HEK293 (cell line): Measurements from ENCODE around the gene ZKSCAN5.

Experiments
- CTCF ChIA-PET: fragments of 350-600 bp; formaldehyde crosslinking; extraction: SDS; loops from one replicate; lab custom pipeline; 2021; ENCODE audit warnings: antibody characterized with exemption; lab: Yijun Ruan, JAX
- POLR2A ChIA-PET: fragments of 300-600 bp; formaldehyde crosslinking; extraction: SDS; loops from one replicate; lab custom pipeline; 2020; ENCODE audit warnings: antibody characterized with exemption, inconsistent platforms; lab: Yijun Ruan, JAX
- H3K27ac ChIP-seq: fragments of 200-500 bp; sonication (Bioruptor generic); 2 replicates; pipeline ENCODE4 v1.5.1; 2014; ENCODE audit warnings: low read depth, low read length, control low read depth, inconsistent platforms; ENCODE audit errors: extremely low read depth
- H3K36me3 ChIP-seq, 2 experiments: fragments of 200-500 bp in 1 of 2; sonication (Bioruptor generic) in 1 of 2; 1 replicate in 1 of 2; 2 replicates in 1 of 2; pipeline ENCODE4 v1.5.1; 2014 to 2017; ENCODE audit warnings: inconsistent platforms in 2 of 2, low read length in 2 of 2; ENCODE audit not compliant: control insufficient read depth in 2 of 2, insufficient read depth in 1 of 2
- H3K4me1 ChIP-seq: fragments of 200-500 bp; sonication (Bioruptor generic); 2 replicates; pipeline ENCODE4 v1.5.1; 2014; ENCODE audit warnings: mild to moderate bottlenecking, low read length, inconsistent platforms; ENCODE audit not compliant: control insufficient read depth, insufficient read depth
- H3K4me3 ChIP-seq: 2 replicates; pipeline ENCODE4 v1.5.1; 2011; ENCODE audit warnings: low read depth, mild to moderate bottlenecking, control low read depth, low read length, moderate library complexity
- H3K9me3 ChIP-seq: fragments of 200-500 bp; sonication (Bioruptor generic); 2 replicates; pipeline ENCODE4 v1.5.1; 2014; ENCODE audit warnings: low read depth, low read length, inconsistent platforms; ENCODE audit not compliant: control insufficient read depth, insufficient read depth
- REPIN1 ChIP-seq: fragments of 450-650 bp; formaldehyde crosslinking; IDR thresholded peaks from 2 replicates; pipeline ENCODE4 v1.5.1; 2017; ENCODE audit warnings: missing biosample characterization, missing genetic modification characterization, low read depth
- SALL2 ChIP-seq: fragments of 450-650 bp; formaldehyde crosslinking; IDR thresholded peaks from 2 replicates; pipeline ENCODE4 v1.5.0; 2017; ENCODE audit warnings: missing biosample characterization, mild to moderate bottlenecking, missing genetic modification characterization, borderline replicate concordance
- ZFP3 ChIP-seq: fragments of 450-650 bp; formaldehyde crosslinking; IDR thresholded peaks from 2 replicates; pipeline ENCODE4 v1.5.1; 2016; ENCODE audit warnings: low read depth, missing biosample characterization, missing genetic modification characterization
- ZFP37 ChIP-seq: fragments of 450-650 bp; formaldehyde crosslinking; IDR thresholded peaks from 2 replicates; pipeline ENCODE4 v1.5.1; 2016; ENCODE audit warnings: missing biosample characterization, missing genetic modification characterization
- ZNF10 ChIP-seq: fragments of 450-650 bp; formaldehyde crosslinking; IDR thresholded peaks from 2 replicates; pipeline ENCODE4 v1.5.1; 2017; ENCODE audit warnings: missing biosample characterization, missing genetic modification characterization
- ZNF157 ChIP-seq: fragments of 450-650 bp; formaldehyde crosslinking; IDR thresholded peaks from 2 replicates; pipeline ENCODE4 v1.5.1; 2016; ENCODE audit warnings: missing biosample characterization, missing genetic modification characterization
- ZNF202 ChIP-seq: fragments of 450-650 bp; formaldehyde crosslinking; IDR thresholded peaks from 2 replicates; pipeline ENCODE4 v1.5.1; 2016; ENCODE audit warnings: missing biosample characterization, missing genetic modification characterization, borderline replicate concordance
- ZNF221 ChIP-seq: fragments of 450-650 bp; formaldehyde crosslinking; IDR thresholded peaks from 2 replicates; pipeline ENCODE4 v1.5.1; 2017; ENCODE audit warnings: missing biosample characterization, missing genetic modification characterization, borderline replicate concordance
- ZNF510 ChIP-seq: fragments of 450-650 bp; formaldehyde crosslinking; IDR thresholded peaks from 2 replicates; pipeline ENCODE4 v1.5.1; 2018; ENCODE audit warnings: mild to moderate bottlenecking, missing genetic modification characterization, missing biosample characterization; ENCODE audit not compliant: insufficient replicate concordance
- ZNF544 ChIP-seq: fragments of 450-650 bp; formaldehyde crosslinking; IDR thresholded peaks from 2 replicates; pipeline ENCODE4 v1.5.0; 2017; ENCODE audit warnings: missing biosample characterization, missing genetic modification characterization
- ZNF585B ChIP-seq: fragments of 450-650 bp; formaldehyde crosslinking; IDR thresholded peaks from 2 replicates; pipeline ENCODE4 v1.5.1; 2016; ENCODE audit warnings: missing biosample characterization, missing genetic modification characterization
- ZNF600 ChIP-seq: fragments of 450-650 bp; formaldehyde crosslinking; IDR thresholded peaks from 2 replicates; pipeline ENCODE4 v1.5.1; 2016; ENCODE audit warnings: missing biosample characterization, missing genetic modification characterization
- ZNF629 ChIP-seq: fragments of 450-650 bp; formaldehyde crosslinking; IDR thresholded peaks from 2 replicates; pipeline ENCODE4 v1.5.1; 2017; ENCODE audit warnings: missing biosample characterization, missing genetic modification characterization
- ZNF660 ChIP-seq: fragments of 450-650 bp; IDR thresholded peaks from 2 replicates; pipeline ENCODE4 v1.5.1; 2018; ENCODE audit warnings: missing biosample characterization, mild to moderate bottlenecking, missing genetic modification characterization
- ZNF677 ChIP-seq: fragments of 450-650 bp; IDR thresholded peaks from 2 replicates; pipeline ENCODE4 v1.5.0; 2018; ENCODE audit warnings: missing biosample characterization, mild to moderate bottlenecking, missing genetic modification characterization, moderate library complexity
- ZSCAN30 ChIP-seq: fragments of 450-650 bp; IDR thresholded peaks from 2 replicates; pipeline ENCODE4 v1.5.1; 2018; ENCODE audit warnings: missing biosample characterization, mild to moderate bottlenecking, missing genetic modification characterization, moderate library complexity
- TF ChIP-seq, protein P1 (sequence below): fragments of 450-650 bp; formaldehyde crosslinking; IDR thresholded peaks from 2 replicates; pipeline ENCODE4 v1.5.1; 2016; ENCODE audit warnings: missing biosample characterization, missing genetic modification characterization, low read depth
- TF ChIP-seq, protein P2 (sequence below): fragments of 450-650 bp; formaldehyde crosslinking; IDR thresholded peaks from 2 replicates; pipeline ENCODE4 v1.5.1; 2017; ENCODE audit warnings: missing biosample characterization, mild to moderate bottlenecking, missing genetic modification characterization, moderate library complexity
- TF ChIP-seq, protein P3 (sequence below): fragments of 450-650 bp; formaldehyde crosslinking; IDR thresholded peaks from 2 replicates; pipeline ENCODE4; 2016; ENCODE audit warnings: missing biosample characterization, missing genetic modification characterization
- TF ChIP-seq, protein P4 (sequence below): fragments of 450-650 bp; formaldehyde crosslinking; IDR thresholded peaks from 2 replicates; pipeline ENCODE4 v1.5.1; 2016; ENCODE audit warnings: missing biosample characterization, missing genetic modification characterization
- TF ChIP-seq, protein P5 (sequence below): fragments of 450-650 bp; formaldehyde crosslinking; IDR thresholded peaks from 2 replicates; pipeline ENCODE4 v1.5.1; 2016; ENCODE audit warnings: missing biosample characterization, missing genetic modification characterization
- TF ChIP-seq, protein P6 (sequence below): fragments of 450-650 bp; formaldehyde crosslinking; IDR thresholded peaks from 2 replicates; pipeline ENCODE4 v1.5.1; 2016; ENCODE audit warnings: missing biosample characterization, missing genetic modification characterization
- TF ChIP-seq, protein P7 (sequence below): fragments of 450-650 bp; formaldehyde crosslinking; IDR thresholded peaks from 2 replicates; pipeline ENCODE4 v1.5.1; 2016; ENCODE audit warnings: missing biosample characterization, missing genetic modification characterization
- TF ChIP-seq, protein P8 (sequence below): sonication (generic); formaldehyde crosslinking; IDR thresholded peaks from 2 replicates; pipeline ENCODE4 v1.8.1; 2022; ENCODE audit warnings: mild to moderate bottlenecking, moderate library complexity, missing genetic modification reagents

The ZKSCAN5 gene

DNA sequence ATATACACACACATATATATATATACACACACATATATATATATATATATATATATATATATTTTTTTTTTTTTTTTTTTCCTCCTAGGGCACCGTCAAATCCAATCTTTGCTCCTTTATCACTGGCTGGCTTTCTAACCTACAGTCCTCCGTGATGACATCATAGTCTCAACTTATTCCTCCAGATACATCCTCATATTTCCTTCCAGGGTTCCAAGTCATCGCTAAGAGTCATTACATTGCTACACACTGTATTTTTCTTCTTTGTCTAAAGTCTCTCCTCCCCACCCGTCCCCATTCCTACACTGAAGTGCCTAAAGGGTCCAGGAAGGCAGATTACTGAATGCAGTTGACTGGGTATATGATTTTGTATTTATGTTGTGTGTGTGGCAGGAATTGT, 48.6 kb downstream of the ZKSCAN5 start:
- TF ChIP-seq, protein P1, sequence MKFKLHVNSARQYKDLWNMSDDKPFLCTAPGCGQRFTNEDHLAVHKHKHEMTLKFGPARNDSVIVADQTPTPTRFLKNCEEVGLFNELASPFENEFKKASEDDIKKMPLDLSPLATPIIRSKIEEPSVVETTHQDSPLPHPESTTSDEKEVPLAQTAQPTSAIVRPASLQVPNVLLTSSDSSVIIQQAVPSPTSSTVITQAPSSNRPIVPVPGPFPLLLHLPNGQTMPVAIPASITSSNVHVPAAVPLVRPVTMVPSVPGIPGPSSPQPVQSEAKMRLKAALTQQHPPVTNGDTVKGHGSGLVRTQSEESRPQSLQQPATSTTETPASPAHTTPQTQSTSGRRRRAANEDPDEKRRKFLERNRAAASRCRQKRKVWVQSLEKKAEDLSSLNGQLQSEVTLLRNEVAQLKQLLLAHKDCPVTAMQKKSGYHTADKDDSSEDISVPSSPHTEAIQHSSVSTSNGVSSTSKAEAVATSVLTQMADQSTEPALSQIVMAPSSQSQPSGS (tag by site-specific recombination) = peak; percentile 75; the same call in 1 of the 2 replicates
- TF ChIP-seq ZNF660 (tag by site-specific recombination) (no peak), ZNF629 (tag by site-specific recombination) (peak; percentile 32), ZNF510 (tag by site-specific recombination) (no peak), ZNF585B (no peak), ZNF221 (tag by site-specific recombination) (no peak), ZNF202 (tag by site-specific recombination) (no peak), ZNF544 (tag by site-specific recombination) (no peak), ZNF677 (tag by site-specific recombination) (no peak), ZNF600 (tag by site-specific recombination) (no peak), SALL2 (tag by site-specific recombination) (no peak), ZFP37 (tag by site-specific recombination) (no peak), ZNF10 (tag by site-specific recombination) (no peak)
- TF ChIP-seq, protein P2, sequence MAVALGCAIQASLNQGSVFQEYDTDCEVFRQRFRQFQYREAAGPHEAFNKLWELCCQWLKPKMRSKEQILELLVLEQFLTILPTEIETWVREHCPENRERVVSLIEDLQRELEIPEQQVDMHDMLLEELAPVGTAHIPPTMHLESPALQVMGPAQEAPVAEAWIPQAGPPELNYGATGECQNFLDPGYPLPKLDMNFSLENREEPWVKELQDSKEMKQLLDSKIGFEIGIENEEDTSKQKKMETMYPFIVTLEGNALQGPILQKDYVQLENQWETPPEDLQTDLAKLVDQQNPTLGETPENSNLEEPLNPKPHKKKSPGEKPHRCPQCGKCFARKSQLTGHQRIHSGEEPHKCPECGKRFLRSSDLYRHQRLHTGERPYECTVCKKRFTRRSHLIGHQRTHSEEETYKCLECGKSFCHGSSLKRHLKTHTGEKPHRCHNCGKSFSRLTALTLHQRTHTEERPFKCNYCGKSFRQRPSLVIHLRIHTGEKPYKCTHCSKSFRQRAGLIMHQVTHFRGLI (tag by site-specific recombination) = no peak
- TF ChIP-seq, protein P3, sequence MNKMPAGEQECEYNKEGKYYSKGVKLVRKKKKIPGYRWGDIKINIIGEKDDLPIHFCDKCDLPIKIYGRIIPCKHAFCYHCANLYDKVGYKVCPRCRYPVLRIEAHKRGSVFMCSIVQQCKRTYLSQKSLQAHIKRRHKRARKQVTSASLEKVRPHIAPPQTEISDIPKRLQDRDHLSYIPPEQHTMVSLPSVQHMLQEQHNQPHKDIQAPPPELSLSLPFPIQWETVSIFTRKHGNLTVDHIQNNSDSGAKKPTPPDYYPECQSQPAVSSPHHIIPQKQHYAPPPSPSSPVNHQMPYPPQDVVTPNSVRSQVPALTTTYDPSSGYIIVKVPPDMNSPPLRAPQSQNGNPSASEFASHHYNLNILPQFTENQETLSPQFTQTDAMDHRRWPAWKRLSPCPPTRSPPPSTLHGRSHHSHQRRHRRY = no peak
- TF ChIP-seq, protein P4, sequence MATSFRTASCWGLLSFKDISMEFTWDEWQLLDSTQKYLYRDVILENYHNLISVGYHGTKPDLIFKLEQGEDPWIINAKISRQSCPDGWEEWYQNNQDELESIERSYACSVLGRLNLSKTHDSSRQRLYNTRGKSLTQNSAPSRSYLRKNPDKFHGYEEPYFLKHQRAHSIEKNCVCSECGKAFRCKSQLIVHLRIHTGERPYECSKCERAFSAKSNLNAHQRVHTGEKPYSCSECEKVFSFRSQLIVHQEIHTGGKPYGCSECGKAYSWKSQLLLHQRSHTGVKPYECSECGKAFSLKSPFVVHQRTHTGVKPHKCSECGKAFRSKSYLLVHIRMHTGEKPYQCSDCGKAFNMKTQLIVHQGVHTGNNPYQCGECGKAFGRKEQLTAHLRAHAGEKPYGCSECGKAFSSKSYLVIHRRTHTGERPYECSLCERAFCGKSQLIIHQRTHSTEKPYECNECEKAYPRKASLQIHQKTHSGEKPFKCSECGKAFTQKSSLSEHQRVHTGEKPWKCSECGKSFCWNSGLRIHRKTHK (tag by site-specific recombination) = no peak
- Histone ChIP-seq H3K4me1 (peaks cover 3% of the 10 kb centered on the region; the same call in 1 of the 2 replicates), H3K27ac (no peak overlapping the region), H3K9me3 (no peaks in the 10 kb centered on the region; the same call in 1 of the 2 replicates), H3K4me3 (no peak overlapping the region), H3K36me3 (peaks cover 17 to 39% of the 10 kb centered on the region in 2 experiments)
- ChIA-PET POLR2A (no interaction called here), CTCF (no interaction called here)

DNA sequence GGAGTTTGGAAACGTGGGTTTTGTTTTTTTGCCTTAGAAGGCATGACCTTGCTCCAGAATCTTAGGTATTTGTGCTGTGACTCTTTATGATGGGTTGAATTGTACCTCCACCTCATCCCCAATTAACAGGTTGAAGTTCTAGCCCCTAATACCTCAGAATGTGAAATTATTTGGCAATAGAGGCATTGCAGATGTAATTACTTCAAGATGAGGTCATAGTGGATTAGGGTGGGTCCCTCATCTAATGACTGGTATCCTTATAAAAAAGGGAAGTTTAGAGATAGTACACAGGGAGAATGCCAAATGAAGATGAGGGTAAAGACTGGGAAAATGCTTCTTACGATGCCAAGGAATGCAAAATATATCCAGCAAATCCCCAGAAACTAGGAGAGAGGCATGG, 50.5 kb downstream of the ZKSCAN5 start:
- CTCF ChIA-PET = no interaction called here
- POLR2A ChIA-PET = no interaction called here
- no peak overlapping the region for H3K27ac ChIP-seq
- H3K4me3 ChIP-seq = no peak overlapping the region
- H3K4me1 ChIP-seq = peaks cover 3% of the 10 kb centered on the region; the same call in 1 of the 2 replicates
- no peaks in the 10 kb centered on the region for H3K9me3 ChIP-seq
- H3K36me3 ChIP-seq = peaks cover 9 to 32% of the 10 kb centered on the region in 2 experiments
- TF ChIP-seq ZSCAN30 (tag by site-specific recombination) = no peak
- no peak for TF ChIP-seq REPIN1 (tag by site-specific recombination)
- TF ChIP-seq, protein P5, sequence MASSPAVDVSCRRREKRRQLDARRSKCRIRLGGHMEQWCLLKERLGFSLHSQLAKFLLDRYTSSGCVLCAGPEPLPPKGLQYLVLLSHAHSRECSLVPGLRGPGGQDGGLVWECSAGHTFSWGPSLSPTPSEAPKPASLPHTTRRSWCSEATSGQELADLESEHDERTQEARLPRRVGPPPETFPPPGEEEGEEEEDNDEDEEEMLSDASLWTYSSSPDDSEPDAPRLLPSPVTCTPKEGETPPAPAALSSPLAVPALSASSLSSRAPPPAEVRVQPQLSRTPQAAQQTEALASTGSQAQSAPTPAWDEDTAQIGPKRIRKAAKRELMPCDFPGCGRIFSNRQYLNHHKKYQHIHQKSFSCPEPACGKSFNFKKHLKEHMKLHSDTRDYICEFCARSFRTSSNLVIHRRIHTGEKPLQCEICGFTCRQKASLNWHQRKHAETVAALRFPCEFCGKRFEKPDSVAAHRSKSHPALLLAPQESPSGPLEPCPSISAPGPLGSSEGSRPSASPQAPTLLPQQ = peak; percentile 67
- TF ChIP-seq, protein P6, sequence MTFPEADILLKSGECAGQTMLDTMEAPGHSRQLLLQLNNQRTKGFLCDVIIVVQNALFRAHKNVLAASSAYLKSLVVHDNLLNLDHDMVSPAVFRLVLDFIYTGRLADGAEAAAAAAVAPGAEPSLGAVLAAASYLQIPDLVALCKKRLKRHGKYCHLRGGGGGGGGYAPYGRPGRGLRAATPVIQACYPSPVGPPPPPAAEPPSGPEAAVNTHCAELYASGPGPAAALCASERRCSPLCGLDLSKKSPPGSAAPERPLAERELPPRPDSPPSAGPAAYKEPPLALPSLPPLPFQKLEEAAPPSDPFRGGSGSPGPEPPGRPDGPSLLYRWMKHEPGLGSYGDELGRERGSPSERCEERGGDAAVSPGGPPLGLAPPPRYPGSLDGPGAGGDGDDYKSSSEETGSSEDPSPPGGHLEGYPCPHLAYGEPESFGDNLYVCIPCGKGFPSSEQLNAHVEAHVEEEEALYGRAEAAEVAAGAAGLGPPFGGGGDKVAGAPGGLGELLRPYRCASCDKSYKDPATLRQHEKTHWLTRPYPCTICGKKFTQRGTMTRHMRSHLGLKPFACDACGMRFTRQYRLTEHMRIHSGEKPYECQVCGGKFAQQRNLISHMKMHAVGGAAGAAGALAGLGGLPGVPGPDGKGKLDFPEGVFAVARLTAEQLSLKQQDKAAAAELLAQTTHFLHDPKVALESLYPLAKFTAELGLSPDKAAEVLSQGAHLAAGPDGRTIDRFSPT (tag by site-specific recombination) = no peak
- TF ChIP-seq ZNF157 (tag by site-specific recombination) = no peak
- TF ChIP-seq ZNF600 (tag by site-specific recombination) = no peak
- TF ChIP-seq, protein P7, sequence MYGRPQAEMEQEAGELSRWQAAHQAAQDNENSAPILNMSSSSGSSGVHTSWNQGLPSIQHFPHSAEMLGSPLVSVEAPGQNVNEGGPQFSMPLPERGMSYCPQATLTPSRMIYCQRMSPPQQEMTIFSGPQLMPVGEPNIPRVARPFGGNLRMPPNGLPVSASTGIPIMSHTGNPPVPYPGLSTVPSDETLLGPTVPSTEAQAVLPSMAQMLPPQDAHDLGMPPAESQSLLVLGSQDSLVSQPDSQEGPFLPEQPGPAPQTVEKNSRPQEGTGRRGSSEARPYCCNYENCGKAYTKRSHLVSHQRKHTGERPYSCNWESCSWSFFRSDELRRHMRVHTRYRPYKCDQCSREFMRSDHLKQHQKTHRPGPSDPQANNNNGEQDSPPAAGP (tag by site-specific recombination) = 0 out of 2 replicates have a peak, but pooled peaks have one; percentile 18
- TF ChIP-seq, protein P8, sequence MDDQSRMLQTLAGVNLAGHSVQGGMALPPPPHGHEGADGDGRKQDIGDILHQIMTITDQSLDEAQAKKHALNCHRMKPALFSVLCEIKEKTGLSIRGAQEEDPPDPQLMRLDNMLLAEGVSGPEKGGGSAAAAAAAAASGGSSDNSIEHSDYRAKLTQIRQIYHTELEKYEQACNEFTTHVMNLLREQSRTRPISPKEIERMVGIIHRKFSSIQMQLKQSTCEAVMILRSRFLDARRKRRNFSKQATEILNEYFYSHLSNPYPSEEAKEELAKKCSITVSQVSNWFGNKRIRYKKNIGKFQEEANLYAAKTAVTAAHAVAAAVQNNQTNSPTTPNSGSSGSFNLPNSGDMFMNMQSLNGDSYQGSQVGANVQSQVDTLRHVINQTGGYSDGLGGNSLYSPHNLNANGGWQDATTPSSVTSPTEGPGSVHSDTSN (CRISPR knock-in tag) = no peak
- no peak for TF ChIP-seq ZFP3
